Measurements from ENCODE around the gene GANC. TPM values are rescaled to one million over a fixed set of nuclear protein-coding genes. Genes with fewer than 3 reads are reported as not detected.
"Not testable (repeated sequence)": the region's sequence is repeated elsewhere in the genome, so short reads cannot be mapped to it uniquely, and the experiment has no call there.

GANC gene
- total and polyA plus RNA-seq, 2 donors from 2014 or later = 11.3 to 40.4 TPM

DNA sequence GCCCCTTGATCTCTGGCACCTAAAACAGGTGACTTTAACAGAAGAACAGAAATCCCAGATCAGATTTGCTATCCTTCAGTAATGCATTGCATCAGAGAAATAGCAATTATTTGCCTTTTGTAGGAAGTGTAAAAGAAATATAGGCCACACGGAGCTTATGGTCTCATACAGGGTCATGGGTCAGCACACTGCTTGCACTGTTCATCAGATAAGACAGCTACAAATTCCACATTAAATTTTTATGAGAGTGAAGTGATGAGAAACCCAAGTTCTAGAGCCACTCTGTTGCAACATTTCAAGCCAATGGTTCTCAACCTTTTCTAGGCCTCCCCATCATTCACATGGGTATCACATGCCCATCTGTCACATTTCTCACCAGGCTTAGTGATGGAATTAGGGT, 33.7 kb downstream of the GANC start:
- TF ChIP-seq, protein P1, sequence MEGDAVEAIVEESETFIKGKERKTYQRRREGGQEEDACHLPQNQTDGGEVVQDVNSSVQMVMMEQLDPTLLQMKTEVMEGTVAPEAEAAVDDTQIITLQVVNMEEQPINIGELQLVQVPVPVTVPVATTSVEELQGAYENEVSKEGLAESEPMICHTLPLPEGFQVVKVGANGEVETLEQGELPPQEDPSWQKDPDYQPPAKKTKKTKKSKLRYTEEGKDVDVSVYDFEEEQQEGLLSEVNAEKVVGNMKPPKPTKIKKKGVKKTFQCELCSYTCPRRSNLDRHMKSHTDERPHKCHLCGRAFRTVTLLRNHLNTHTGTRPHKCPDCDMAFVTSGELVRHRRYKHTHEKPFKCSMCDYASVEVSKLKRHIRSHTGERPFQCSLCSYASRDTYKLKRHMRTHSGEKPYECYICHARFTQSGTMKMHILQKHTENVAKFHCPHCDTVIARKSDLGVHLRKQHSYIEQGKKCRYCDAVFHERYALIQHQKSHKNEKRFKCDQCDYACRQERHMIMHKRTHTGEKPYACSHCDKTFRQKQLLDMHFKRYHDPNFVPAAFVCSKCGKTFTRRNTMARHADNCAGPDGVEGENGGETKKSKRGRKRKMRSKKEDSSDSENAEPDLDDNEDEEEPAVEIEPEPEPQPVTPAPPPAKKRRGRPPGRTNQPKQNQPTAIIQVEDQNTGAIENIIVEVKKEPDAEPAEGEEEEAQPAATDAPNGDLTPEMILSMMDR (IDR thresholded peaks at IDR 0.05; ENCODE audit: borderline replicate concordance, extremely low read depth, insufficient read depth) = no peak
- no peaks in the 10 kb centered on the region for H3K27me3 ChIP-seq (ENCODE audit: control insufficient read depth, insufficient read depth, low read length)
- FAIRE-seq (no peak), DNase-seq (no peak)
- peaks cover 0 to 16% (median 14%) of the 10 kb centered on the region in 3 donors for H3K36me3 ChIP-seq (ENCODE audit: control insufficient read depth in 2 of 3, insufficient read depth in 3 of 3, low read length in 3 of 3)
- no peaks in the 10 kb centered on the region for H3K4me1 ChIP-seq (ENCODE audit: control insufficient read depth in 2 of 3, insufficient read depth in 2 of 3, low read depth in 1 of 3, low read length in 3 of 3)
- H3K9ac ChIP-seq (ENCODE audit: low read length in 3 of 3) = no peak overlapping the region
- H3K27ac ChIP-seq (ENCODE audit: low read depth in 2 of 2, low read length in 2 of 2) = no peak overlapping the region
- intact Hi-C loops (cut with DNase I) = no loop called here
- no peak overlapping the region for H3K4me3 ChIP-seq (ENCODE audit: low read length in 3 of 3)
- H3K9me3 ChIP-seq (ENCODE audit: control insufficient read depth in 2 of 3, insufficient read depth in 1 of 3, low read length in 3 of 3) = no peaks in the 10 kb centered on the region

DNA sequence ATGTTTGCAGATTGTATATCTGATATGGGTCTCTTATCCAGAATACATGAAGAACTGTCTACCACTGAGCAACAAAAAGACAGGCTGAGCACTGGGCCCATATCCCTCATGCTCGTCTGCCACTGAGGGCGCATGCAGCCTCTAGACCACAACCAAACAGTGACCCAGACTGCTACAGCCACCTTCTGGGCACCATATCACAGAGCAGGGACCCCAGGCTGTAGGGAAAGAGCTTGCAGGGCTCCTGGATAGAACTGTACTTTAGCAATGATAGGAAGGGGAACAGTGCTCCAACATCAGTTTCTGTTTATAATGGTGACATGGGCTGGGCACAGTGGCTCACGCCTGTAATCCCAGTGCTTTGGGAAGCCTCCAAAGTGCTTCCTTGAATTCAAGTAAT, 40.5 kb downstream of the GANC start:
- H3K4me3 ChIP-seq (ENCODE audit: low read length in 3 of 3) = no peak overlapping the region
- intact Hi-C loops (cut with DNase I) = no loop called here
- TF ChIP-seq, protein P1 (IDR thresholded peaks at IDR 0.05; ENCODE audit: borderline replicate concordance, extremely low read depth, insufficient read depth) = no peak
- no peak overlapping the region for H3K27ac ChIP-seq (ENCODE audit: low read depth in 2 of 2, low read length in 2 of 2)
- H3K4me1 ChIP-seq (ENCODE audit: control insufficient read depth in 2 of 3, insufficient read depth in 2 of 3, low read depth in 1 of 3, low read length in 3 of 3) = no peaks in the 10 kb centered on the region
- no peak overlapping the region for H3K9ac ChIP-seq (ENCODE audit: low read length in 3 of 3)
- H3K9me3 ChIP-seq (ENCODE audit: control insufficient read depth in 2 of 3, insufficient read depth in 1 of 3, low read length in 3 of 3) = no peaks in the 10 kb centered on the region
- H3K36me3 ChIP-seq (ENCODE audit: control insufficient read depth in 2 of 3, insufficient read depth in 3 of 3, low read length in 3 of 3) = peaks cover 0 to 17% (median 13%) of the 10 kb centered on the region in 3 donors
- DNase-seq (no peak), FAIRE-seq (no peak)
- no peaks in the 10 kb centered on the region for H3K27me3 ChIP-seq (ENCODE audit: control insufficient read depth, insufficient read depth, low read length)

DNA sequence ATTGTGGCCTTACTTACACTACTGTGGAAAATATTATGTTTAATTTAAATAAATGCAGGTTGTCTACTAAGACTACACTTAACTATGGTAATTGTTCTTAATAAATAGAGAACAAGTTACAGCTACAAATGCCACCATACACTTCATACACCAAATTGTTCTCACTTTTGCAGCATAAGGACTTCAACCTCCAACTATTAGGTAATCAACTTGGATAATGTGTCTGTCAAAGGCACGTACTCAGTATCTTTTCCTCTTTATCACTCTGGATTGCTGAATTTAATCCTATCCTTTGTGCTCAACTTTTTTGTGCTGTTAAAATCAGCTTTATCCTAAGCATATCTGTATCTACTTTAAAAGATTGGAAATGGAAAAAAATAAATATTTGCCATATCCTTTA, 41.8 kb downstream of the GANC start:
- no peak overlapping the region for H3K9ac ChIP-seq (ENCODE audit: low read length in 3 of 3)
- DNase-seq = no peak
- peaks cover 0 to 14% (median 10%) of the 10 kb centered on the region in 3 donors for H3K36me3 ChIP-seq (ENCODE audit: control insufficient read depth in 2 of 3, insufficient read depth in 3 of 3, low read length in 3 of 3)
- no peak overlapping the region for H3K4me3 ChIP-seq (ENCODE audit: low read length in 3 of 3)
- no peaks in the 10 kb centered on the region for H3K9me3 ChIP-seq (ENCODE audit: control insufficient read depth in 2 of 3, insufficient read depth in 1 of 3, low read length in 3 of 3)
- FAIRE-seq = no peak
- no peaks in the 10 kb centered on the region for H3K4me1 ChIP-seq (ENCODE audit: control insufficient read depth in 2 of 3, insufficient read depth in 2 of 3, low read depth in 1 of 3, low read length in 3 of 3)
- no peaks in the 10 kb centered on the region for H3K27me3 ChIP-seq (ENCODE audit: control insufficient read depth, insufficient read depth, low read length)
- no peak overlapping the region for H3K27ac ChIP-seq (ENCODE audit: low read depth in 2 of 2, low read length in 2 of 2)
- TF ChIP-seq, protein P1 (IDR thresholded peaks at IDR 0.05; ENCODE audit: borderline replicate concordance, extremely low read depth, insufficient read depth) = no peak
- intact Hi-C loops (cut with DNase I) = no loop called here

DNA sequence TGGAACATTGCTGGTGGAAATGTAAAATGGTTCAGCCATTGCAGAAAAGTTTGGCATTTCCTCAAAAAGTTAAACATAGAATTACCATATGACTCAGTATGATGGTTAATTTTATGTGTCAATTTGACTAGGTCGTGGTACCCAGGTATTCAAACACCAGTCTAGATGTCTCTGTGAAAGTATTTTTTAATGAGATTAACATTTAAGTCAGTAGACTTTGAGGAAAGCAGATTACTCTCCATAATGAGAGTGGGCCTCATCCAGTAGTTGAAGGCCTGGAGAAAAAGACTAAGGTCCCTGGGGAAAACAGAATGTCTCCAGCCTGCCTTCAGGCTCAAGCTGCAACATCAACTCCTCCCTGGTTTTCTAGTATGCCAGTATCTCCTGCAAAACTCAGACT, 42.5 kb downstream of the GANC start:
- TF ChIP-seq, protein P1 (IDR thresholded peaks at IDR 0.05; ENCODE audit: borderline replicate concordance, extremely low read depth, insufficient read depth) = no peak
- no peak overlapping the region for H3K27ac ChIP-seq (ENCODE audit: low read depth in 2 of 2, low read length in 2 of 2)
- peaks cover 0 to 10% (median 7%) of the 10 kb centered on the region in 3 donors for H3K36me3 ChIP-seq (ENCODE audit: control insufficient read depth in 2 of 3, insufficient read depth in 3 of 3, low read length in 3 of 3)
- no peak for FAIRE-seq
- H3K9ac ChIP-seq (ENCODE audit: low read length in 3 of 3) = no peak overlapping the region
- no peak for DNase-seq
- no peaks in the 10 kb centered on the region for H3K4me1 ChIP-seq (ENCODE audit: control insufficient read depth in 2 of 3, insufficient read depth in 2 of 3, low read depth in 1 of 3, low read length in 3 of 3)
- H3K9me3 ChIP-seq (ENCODE audit: control insufficient read depth in 2 of 3, insufficient read depth in 1 of 3, low read length in 3 of 3) = no peaks in the 10 kb centered on the region
- H3K27me3 ChIP-seq (ENCODE audit: control insufficient read depth, insufficient read depth, low read length) = no peaks in the 10 kb centered on the region
- no peak overlapping the region for H3K4me3 ChIP-seq (ENCODE audit: low read length in 3 of 3)
- intact Hi-C loops (cut with DNase I) = no loop called here

DNA sequence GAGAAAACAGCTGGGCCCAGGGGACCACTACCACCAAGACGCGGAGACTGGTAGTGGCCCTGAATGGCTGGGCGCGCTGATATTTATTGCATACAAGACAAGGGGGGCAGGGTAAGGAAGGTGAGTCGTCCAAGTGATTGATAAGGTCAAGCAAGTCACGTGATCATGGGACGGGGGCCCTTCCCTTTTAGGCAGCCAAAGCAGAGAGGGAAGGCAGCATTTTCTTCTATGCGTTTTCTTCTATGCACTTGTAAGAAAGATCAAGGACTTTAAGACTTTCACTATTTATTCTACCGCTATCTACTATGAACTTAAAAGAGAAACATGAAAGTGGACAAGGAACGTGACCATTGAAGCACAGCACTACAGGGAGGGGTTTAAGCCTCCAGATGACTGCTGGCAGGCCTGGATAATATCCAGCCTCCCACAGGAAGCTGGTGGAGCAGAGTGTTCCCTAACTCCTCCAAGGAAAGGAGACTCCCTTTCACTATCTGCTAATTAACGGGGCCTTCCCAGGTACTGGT, 43.3 kb downstream of the GANC start:
- H3K9me3 ChIP-seq (ENCODE audit: control insufficient read depth in 2 of 3, insufficient read depth in 1 of 3, low read length in 3 of 3); FAIRE-seq; H3K4me3 ChIP-seq (ENCODE audit: low read length in 3 of 3); intact Hi-C loops (cut with DNase I); H3K27ac ChIP-seq (ENCODE audit: low read depth in 2 of 2, low read length in 2 of 2); H3K4me1 ChIP-seq (ENCODE audit: control insufficient read depth in 2 of 3, insufficient read depth in 2 of 3, low read depth in 1 of 3, low read length in 3 of 3); DNase-seq; H3K36me3 ChIP-seq (ENCODE audit: control insufficient read depth in 2 of 3, insufficient read depth in 3 of 3, low read length in 3 of 3); H3K27me3 ChIP-seq (ENCODE audit: control insufficient read depth, insufficient read depth, low read length); H3K9ac ChIP-seq (ENCODE audit: low read length in 3 of 3): not testable (repeated sequence)

Measured in kidney (tissue), 14 donors.